ENCODE data around the gene ATRX.
"Not testable (repeated sequence)": the region's sequence is repeated elsewhere in the genome, so short reads cannot be mapped to it uniquely, and the experiment has no call there.

ATRX gene

GRCh38 chrX:77749695-77750094, 36.3 kb downstream of the ATRX start:
- H3K36me3 ChIP-seq (ENCODE audit: insufficient read depth, low read length) = no peaks in the 10 kb centered on the region
- no peaks in the 10 kb centered on the region for H3K9me3 ChIP-seq (ENCODE audit: low read depth, low read length)
- H3K4me3 ChIP-seq = no peak overlapping the region
- H3K9ac ChIP-seq (ENCODE audit: insufficient read length) = no peak overlapping the region
- no peak for DNase-seq (ENCODE audit: low read depth, low spot score)
- TF ChIP-seq POLR2AphosphoS5 (IDR thresholded peaks at IDR 0.05; ENCODE audit: borderline replicate concordance, low read depth, low read length) (no peak), FOXP2 (optimal IDR thresholded peaks at IDR 0.05; ENCODE audit: control extremely low read depth, extremely low read length, insufficient read depth) (no peak), EZH2 (IDR thresholded peaks at IDR 0.05) (no peak)
- H3K27ac ChIP-seq = no peak overlapping the region

DNA sequence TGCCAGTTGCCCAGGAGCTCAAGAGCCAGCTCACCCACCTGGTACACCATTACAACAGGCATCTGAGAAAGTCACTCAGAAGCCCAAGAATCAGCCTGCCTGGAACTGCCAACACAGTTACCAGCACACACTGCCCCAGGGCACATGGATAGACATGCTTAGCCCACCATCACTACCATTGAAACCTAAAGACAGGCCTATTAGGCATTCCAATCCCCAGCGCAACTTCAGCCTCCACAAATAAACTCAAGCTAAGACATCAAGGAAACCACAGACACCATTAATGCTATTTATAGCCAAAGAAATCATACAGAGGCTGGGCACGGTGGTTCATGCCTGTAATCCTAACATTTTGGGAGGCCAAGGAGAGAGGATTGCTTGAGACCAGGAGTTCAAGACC, 42.3 kb downstream of the ATRX start:
- Histone ChIP-seq H3K9ac (ENCODE audit: insufficient read length) (no peak overlapping the region), H3K27ac (no peak overlapping the region), H3K4me3 (no peak overlapping the region), H3K9me3 (ENCODE audit: low read depth, low read length) (no peaks in the 10 kb centered on the region), H3K36me3 (ENCODE audit: insufficient read depth, low read length) (no peaks in the 10 kb centered on the region)
- no peak for DNase-seq (ENCODE audit: low read depth, low spot score)
- TF ChIP-seq EZH2 (IDR thresholded peaks at IDR 0.05) = no peak
- no peak for TF ChIP-seq FOXP2 (optimal IDR thresholded peaks at IDR 0.05; ENCODE audit: control extremely low read depth, extremely low read length, insufficient read depth)
- TF ChIP-seq POLR2AphosphoS5 (IDR thresholded peaks at IDR 0.05; ENCODE audit: borderline replicate concordance, low read depth, low read length) = no peak

DNA sequence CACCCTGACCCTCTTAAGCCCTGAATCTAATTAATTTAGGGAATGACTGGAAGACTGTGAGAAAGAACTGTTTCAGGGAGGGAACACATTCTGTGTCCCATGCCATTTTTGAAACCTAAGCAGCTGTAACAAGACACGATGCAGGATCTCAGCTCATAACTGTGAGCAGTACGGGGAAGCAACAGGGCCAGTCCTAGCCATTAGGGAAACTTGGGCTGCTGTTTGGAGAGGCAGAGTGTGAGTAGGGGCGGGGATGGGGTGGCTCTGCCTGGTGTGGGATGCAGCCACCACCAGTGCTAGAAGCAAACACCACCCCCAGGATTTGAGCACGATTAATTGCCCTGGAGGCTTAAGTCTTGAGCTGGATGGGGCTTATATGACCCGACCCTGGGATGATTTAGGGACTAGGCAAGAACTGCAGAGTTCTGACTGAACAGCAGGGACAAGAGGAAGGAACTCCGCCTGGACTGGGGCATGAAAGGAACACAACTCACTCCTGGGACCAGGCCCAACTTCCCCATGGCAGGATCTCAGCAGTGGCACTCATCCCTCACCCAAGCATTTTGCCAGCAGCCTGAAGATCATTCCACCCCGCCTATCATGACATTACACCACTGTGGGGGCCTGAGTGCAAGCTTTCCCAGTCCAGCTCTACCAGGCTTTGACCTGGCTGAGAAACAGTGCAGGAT, 43.1 kb downstream of the ATRX start:
- no peaks in the 10 kb centered on the region for H3K9me3 ChIP-seq (ENCODE audit: low read depth, low read length)
- no peak for TF ChIP-seq POLR2AphosphoS5 (IDR thresholded peaks at IDR 0.05; ENCODE audit: borderline replicate concordance, low read depth, low read length)
- no peak for TF ChIP-seq EZH2 (IDR thresholded peaks at IDR 0.05)
- TF ChIP-seq FOXP2 (optimal IDR thresholded peaks at IDR 0.05; ENCODE audit: control extremely low read depth, extremely low read length, insufficient read depth) = no peak
- H3K9ac ChIP-seq (ENCODE audit: insufficient read length) = no peak overlapping the region
- no peak overlapping the region for H3K27ac ChIP-seq
- H3K36me3 ChIP-seq (ENCODE audit: insufficient read depth, low read length) = no peaks in the 10 kb centered on the region
- DNase-seq (ENCODE audit: low read depth, low spot score) = no peak
- H3K4me3 ChIP-seq = no peak overlapping the region

DNA sequence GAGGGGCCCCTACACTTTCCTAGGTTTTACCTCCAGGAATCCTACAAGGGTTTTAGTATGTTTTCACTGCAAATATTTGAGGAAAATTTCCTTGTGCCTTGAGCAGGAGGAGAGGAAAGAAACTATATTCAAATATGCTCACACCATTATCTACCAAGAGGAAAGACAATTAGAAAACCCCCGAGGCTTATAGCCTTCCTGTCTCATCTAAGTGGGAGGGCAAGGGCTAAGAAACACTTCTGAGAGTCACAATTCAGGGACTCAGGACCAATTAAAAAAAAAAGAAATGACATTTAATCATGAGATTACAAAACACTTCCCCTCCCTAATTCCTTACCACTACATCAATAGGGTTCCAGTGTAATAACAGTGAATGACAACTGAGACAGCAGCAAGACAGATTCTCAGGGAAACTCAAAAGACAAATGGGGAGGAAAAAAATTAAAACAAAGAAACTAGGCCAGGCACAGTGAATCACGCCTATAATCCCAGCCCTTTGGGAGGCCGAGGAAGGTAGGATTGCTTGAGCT, 45.6 kb downstream of the ATRX start:
- H3K4me3 ChIP-seq = no peak overlapping the region
- no peak overlapping the region for H3K9ac ChIP-seq (ENCODE audit: insufficient read length)
- TF ChIP-seq POLR2AphosphoS5 (IDR thresholded peaks at IDR 0.05; ENCODE audit: borderline replicate concordance, low read depth, low read length) (no peak), FOXP2 (optimal IDR thresholded peaks at IDR 0.05; ENCODE audit: control extremely low read depth, extremely low read length, insufficient read depth) (no peak), EZH2 (IDR thresholded peaks at IDR 0.05) (no peak)
- H3K9me3 ChIP-seq (ENCODE audit: low read depth, low read length) = no peaks in the 10 kb centered on the region
- H3K27ac ChIP-seq = no peak overlapping the region
- DNase-seq (ENCODE audit: low read depth, low spot score) = peak; percentile 6
- H3K36me3 ChIP-seq (ENCODE audit: insufficient read depth, low read length) = no peaks in the 10 kb centered on the region

GRCh38 chrX:77733342-77733741, 52.7 kb downstream of the ATRX start:
- H3K27ac ChIP-seq = no peak overlapping the region
- no peak overlapping the region for H3K4me3 ChIP-seq
- no peak overlapping the region for H3K9ac ChIP-seq (ENCODE audit: insufficient read length)
- DNase-seq (ENCODE audit: low read depth, low spot score) = no peak
- H3K36me3 ChIP-seq (ENCODE audit: insufficient read depth, low read length) = no peaks in the 10 kb centered on the region
- no peaks in the 10 kb centered on the region for H3K9me3 ChIP-seq (ENCODE audit: low read depth, low read length)
- TF ChIP-seq FOXP2 (optimal IDR thresholded peaks at IDR 0.05; ENCODE audit: control extremely low read depth, extremely low read length, insufficient read depth) (no peak), EZH2 (IDR thresholded peaks at IDR 0.05) (no peak), POLR2AphosphoS5 (IDR thresholded peaks at IDR 0.05; ENCODE audit: borderline replicate concordance, low read depth, low read length) (no peak)

DNA sequence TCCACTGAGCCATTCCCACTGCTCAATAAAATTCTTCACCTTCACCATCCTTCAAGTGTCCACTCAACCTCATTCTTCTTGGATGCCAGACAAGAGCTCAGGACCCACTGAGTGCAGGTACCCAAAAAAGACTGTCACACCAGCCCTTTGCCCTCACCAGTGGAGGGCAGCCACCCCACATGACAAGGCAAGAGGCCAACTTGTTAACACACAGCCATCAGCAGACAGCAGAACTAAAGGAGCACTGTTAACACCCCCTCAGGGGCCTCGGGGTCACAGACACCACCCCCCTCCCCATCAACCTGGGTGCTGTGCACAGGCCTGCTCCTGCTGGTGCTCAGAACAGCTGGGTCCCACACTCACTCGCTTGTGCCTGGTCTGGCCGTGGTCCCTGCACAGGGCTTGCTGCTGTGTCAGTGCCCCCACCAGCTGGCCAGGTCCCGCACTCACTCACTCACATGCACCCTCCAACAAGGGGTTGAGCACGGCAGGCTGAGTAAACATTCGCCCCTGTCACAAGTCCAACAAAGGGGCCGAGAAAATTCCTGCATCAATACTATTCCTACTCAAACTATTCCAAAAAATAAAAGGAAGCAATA, 54.1 kb downstream of the ATRX start:
- no peak overlapping the region for H3K9ac ChIP-seq (ENCODE audit: insufficient read length)
- no peak overlapping the region for H3K27ac ChIP-seq
- DNase-seq (ENCODE audit: low read depth, low spot score) = no peak
- no peaks in the 10 kb centered on the region for H3K36me3 ChIP-seq (ENCODE audit: insufficient read depth, low read length)
- no peak overlapping the region for H3K4me3 ChIP-seq
- no peak for TF ChIP-seq EZH2 (IDR thresholded peaks at IDR 0.05)
- TF ChIP-seq POLR2AphosphoS5 (IDR thresholded peaks at IDR 0.05; ENCODE audit: borderline replicate concordance, low read depth, low read length) = no peak
- no peak for TF ChIP-seq FOXP2 (optimal IDR thresholded peaks at IDR 0.05; ENCODE audit: control extremely low read depth, extremely low read length, insufficient read depth)
- H3K9me3 ChIP-seq (ENCODE audit: low read depth, low read length) = no peaks in the 10 kb centered on the region

GRCh38 chrX:77726095-77726494, 59.9 kb downstream of the ATRX start:
- H3K9ac ChIP-seq (ENCODE audit: insufficient read length); H3K4me3 ChIP-seq; DNase-seq (ENCODE audit: low read depth, low spot score); H3K27ac ChIP-seq; H3K36me3 ChIP-seq (ENCODE audit: insufficient read depth, low read length); H3K9me3 ChIP-seq (ENCODE audit: low read depth, low read length): not testable (repeated sequence)

DNA sequence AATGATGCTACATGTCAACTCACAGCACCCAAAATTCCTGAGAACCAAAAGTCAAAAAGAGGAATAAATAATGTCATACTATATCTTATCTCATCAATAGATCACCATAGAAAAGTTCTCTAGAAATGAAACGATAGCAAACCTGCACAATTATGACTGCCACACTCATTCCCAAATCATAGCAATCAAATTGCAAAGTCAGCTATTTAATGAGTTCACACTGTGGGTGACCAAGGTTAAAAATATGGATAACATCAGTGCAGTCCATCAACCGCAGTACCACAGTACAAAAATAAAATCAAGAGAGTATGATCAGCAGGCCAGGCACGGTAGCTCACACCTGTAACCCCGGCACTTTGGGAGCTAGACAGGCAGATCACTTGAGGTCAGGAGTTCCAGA, 62.3 kb downstream of the ATRX start:
- H3K4me3 ChIP-seq = no peak overlapping the region
- no peaks in the 10 kb centered on the region for H3K9me3 ChIP-seq (ENCODE audit: low read depth, low read length)
- TF ChIP-seq FOXP2 (optimal IDR thresholded peaks at IDR 0.05; ENCODE audit: control extremely low read depth, extremely low read length, insufficient read depth) (no peak), POLR2AphosphoS5 (IDR thresholded peaks at IDR 0.05; ENCODE audit: borderline replicate concordance, low read depth, low read length) (no peak), EZH2 (IDR thresholded peaks at IDR 0.05) (no peak)
- no peak for DNase-seq (ENCODE audit: low read depth, low spot score)
- no peaks in the 10 kb centered on the region for H3K36me3 ChIP-seq (ENCODE audit: insufficient read depth, low read length)
- no peak overlapping the region for H3K27ac ChIP-seq
- H3K9ac ChIP-seq (ENCODE audit: insufficient read length) = no peak overlapping the region

DNA sequence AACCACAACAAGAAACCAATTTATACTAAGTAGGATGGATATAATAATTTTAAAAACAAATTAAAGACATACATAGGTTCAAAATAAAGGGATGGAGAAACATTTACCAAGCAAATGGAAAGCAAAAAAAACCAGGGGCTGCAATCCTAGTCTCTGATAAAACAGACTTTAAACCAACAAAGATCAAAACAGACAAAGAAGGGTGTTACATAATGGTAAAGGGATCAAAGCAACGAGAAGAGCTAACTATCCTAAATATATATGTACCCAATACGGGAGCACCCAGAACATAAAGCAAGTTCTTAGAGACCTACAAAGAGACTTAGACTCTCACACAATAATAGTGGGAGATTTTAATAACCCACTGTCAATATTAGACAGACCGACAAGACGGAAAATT, 66.6 kb downstream of the ATRX start:
- no peaks in the 10 kb centered on the region for H3K9me3 ChIP-seq (ENCODE audit: low read depth, low read length)
- H3K4me3 ChIP-seq = no peak overlapping the region
- no peak overlapping the region for H3K9ac ChIP-seq (ENCODE audit: insufficient read length)
- no peak overlapping the region for H3K27ac ChIP-seq
- TF ChIP-seq EZH2 (IDR thresholded peaks at IDR 0.05) (no peak), FOXP2 (optimal IDR thresholded peaks at IDR 0.05; ENCODE audit: control extremely low read depth, extremely low read length, insufficient read depth) (no peak), POLR2AphosphoS5 (IDR thresholded peaks at IDR 0.05; ENCODE audit: borderline replicate concordance, low read depth, low read length) (no peak)
- H3K36me3 ChIP-seq (ENCODE audit: insufficient read depth, low read length) = peaks cover 16% of the 10 kb centered on the region
- DNase-seq (ENCODE audit: low read depth, low spot score) = no peak
